ENCODE data around the gene DTX4.

The DTX4 gene

DNA sequence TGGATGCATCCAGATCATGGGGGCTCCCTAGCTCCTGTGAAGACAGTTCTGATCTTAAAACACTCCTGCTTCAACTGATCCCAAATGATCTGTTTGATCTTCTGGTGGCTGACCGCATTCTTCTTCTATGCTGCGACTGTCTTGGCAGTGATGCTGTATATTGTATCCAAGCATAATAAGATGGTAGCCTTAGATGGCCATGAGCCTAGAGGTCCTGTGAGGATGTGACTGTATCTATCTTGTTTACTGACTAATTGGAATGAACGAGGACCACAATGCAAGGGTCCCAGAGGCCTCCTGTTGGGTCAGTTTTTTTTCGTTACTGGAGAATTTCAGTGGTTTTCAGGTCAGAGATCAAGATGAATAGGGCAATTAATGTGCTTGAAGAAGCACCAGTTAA is 47.9 kb downstream of the DTX4 start:
- no peak overlapping the region for H3K4me3 ChIP-seq (ENCODE audit: control insufficient read depth, low read depth, low read length)
- no peak for DNase-seq (ENCODE audit: low read depth)
- TF ChIP-seq, protein P1, sequence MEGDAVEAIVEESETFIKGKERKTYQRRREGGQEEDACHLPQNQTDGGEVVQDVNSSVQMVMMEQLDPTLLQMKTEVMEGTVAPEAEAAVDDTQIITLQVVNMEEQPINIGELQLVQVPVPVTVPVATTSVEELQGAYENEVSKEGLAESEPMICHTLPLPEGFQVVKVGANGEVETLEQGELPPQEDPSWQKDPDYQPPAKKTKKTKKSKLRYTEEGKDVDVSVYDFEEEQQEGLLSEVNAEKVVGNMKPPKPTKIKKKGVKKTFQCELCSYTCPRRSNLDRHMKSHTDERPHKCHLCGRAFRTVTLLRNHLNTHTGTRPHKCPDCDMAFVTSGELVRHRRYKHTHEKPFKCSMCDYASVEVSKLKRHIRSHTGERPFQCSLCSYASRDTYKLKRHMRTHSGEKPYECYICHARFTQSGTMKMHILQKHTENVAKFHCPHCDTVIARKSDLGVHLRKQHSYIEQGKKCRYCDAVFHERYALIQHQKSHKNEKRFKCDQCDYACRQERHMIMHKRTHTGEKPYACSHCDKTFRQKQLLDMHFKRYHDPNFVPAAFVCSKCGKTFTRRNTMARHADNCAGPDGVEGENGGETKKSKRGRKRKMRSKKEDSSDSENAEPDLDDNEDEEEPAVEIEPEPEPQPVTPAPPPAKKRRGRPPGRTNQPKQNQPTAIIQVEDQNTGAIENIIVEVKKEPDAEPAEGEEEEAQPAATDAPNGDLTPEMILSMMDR (IDR thresholded peaks at IDR 0.05; ENCODE audit: control insufficient read depth, insufficient read depth, low read depth, low read length, missing control alignments) = no peak

DNA sequence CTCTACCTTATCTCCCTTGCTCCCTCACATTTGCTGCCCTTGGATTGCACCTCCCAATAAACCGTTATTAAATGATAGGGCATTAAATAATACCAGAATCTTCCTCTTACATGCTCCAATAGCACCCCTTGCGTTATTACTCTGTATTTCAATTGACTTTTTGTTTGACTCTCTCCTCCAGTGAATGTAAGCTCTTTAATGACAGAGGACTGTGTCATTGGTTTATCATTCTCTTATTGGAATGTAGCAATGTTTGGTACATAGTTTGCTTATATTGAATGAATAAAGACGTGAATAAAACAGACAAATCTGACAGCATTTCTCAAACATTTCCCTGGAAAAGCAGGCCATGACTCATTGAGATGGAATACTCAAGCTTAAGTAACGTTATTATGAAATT is 49.5 kb downstream of the DTX4 start:
- H3K4me3 ChIP-seq (ENCODE audit: control insufficient read depth, low read depth, low read length) = no peak overlapping the region
- TF ChIP-seq, protein P1 (IDR thresholded peaks at IDR 0.05; ENCODE audit: control insufficient read depth, insufficient read depth, low read depth, low read length, missing control alignments) = peak; percentile 27
- DNase-seq (ENCODE audit: low read depth) = peak; percentile 79

DNA sequence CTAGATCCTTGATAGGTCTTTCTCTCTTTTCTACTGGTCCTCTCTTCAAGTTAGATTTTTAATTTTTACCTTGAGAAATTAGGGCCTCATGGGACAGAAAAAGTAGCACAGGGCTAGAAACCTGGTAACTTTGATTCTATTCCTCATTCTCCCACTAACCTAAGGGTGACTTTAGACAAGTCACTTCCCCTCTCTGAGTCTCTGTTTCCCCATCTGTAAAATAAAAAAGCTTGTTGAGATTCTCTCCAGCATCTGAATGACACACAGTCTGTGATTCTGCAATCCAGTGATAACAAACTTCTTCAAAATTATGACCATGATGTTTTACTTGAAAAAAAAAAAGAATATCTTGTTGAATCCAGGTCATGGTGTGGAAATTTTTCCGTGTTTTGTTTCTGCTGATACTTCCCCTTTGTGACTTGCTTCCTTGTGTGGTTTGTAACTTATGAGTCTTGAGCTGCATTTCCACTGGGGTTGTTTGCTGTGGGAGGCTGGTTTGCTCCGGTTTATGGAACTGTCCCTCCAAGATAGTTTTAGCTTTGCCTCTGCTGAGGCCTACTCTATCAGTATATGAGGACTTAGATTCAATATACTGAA is 50.6 kb downstream of the DTX4 start:
- no peak for DNase-seq (ENCODE audit: low read depth)
- TF ChIP-seq, protein P1 (IDR thresholded peaks at IDR 0.05; ENCODE audit: control insufficient read depth, insufficient read depth, low read depth, low read length, missing control alignments) = no peak

DNA sequence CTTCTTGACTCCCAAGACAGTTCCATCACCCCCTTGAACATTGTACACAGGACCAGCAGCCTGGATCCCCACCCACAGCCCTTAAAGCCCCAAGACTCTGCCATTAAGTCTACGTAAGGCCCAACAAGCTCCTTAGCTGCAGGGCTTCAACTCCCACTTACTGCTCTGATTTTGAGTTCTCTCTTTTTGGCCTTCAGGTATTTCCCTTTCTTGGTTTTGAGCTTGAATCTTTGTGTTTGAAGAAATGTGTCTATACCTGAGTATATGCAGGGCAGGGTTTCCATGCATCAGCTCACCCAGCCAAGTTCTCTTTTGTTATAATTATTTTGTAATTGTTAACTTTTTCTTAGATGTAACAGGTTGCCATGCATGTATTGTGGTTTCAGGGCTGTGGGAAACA is 51.2 kb downstream of the DTX4 start:
- TF ChIP-seq, protein P1 (IDR thresholded peaks at IDR 0.05; ENCODE audit: control insufficient read depth, insufficient read depth, low read depth, low read length, missing control alignments) = no peak
- no peak for DNase-seq (ENCODE audit: low read depth)
- no peak overlapping the region for H3K4me3 ChIP-seq (ENCODE audit: control insufficient read depth, low read depth, low read length)

More for the DNA sequence above, 50.6 kb downstream of the DTX4 start:
- no peak overlapping the region for H3K4me3 ChIP-seq (ENCODE audit: control insufficient read depth, low read depth, low read length)

DNA sequence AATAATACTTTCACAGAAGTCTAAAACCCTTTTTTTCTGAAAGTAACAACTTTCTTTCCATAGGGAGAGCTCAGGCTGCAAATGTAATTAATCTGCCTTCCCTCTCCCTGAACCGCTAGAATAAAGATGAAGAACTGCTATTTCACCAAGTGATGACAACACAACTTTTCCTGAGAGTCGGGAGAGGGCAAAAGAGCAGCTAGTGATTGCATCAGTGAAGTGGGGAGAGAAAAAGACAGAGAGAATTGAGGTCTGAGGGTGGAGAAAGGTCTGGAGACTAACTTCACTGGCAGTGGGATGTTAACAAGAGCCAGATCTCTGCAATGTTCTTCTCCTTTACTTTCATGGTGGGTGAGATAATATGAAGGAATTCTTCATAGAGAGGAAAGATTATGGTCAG is 51.7 kb downstream of the DTX4 start:
- no peak for DNase-seq (ENCODE audit: low read depth)
- H3K4me3 ChIP-seq (ENCODE audit: control insufficient read depth, low read depth, low read length) = no peak overlapping the region
- TF ChIP-seq, protein P1 (IDR thresholded peaks at IDR 0.05; ENCODE audit: control insufficient read depth, insufficient read depth, low read depth, low read length, missing control alignments) = no peak

DNA sequence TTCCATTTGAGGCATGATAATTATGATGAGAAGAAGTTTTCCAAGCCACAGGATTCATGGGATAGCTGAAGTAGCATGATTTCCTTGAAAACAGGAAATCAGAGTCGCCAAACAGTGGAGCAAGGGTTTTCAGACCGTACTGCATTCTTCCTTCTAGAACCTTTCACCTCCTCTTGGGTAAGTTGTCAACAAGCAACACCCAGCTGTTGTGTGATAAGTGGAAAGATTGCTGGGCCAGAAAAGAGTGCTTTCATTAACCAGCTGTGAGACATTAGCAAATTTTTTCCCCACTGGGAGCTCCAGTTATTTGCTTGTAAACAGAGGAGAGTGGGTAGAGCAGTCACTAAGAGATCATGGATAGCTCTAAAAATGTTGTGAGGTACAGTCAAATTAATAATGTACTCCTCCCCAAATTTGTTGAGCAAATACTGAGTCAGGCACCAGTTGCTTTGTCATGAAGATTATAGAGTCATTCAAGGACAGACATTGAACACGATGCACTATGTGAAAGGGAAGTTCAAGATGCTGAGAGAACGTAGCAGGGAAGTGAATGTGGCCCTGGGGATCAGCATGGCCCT is 52.5 kb downstream of the DTX4 start:
- DNase-seq (ENCODE audit: low read depth) = no peak
- TF ChIP-seq, protein P1 (IDR thresholded peaks at IDR 0.05; ENCODE audit: control insufficient read depth, insufficient read depth, low read depth, low read length, missing control alignments) = no peak
- H3K4me3 ChIP-seq (ENCODE audit: control insufficient read depth, low read depth, low read length) = no peak overlapping the region
